Nephron (organoid): Measurements from ENCODE around the gene ARMH2.

Source experiments
- H3K27ac Mint-ChIP-seq, 3 experiments: 2 replicates each; pipeline ENCODE4 v1.8.0; 2020; ENCODE audit warnings: mixed read lengths in 3 of 3, mild to moderate bottlenecking in 2 of 3, moderate library complexity in 1 of 3
- H3K27me3 Mint-ChIP-seq: 2 replicates; pipeline ENCODE4 v1.8.0; 2021; ENCODE audit warnings: low read depth, mild to moderate bottlenecking, moderate library complexity, mixed read lengths
- H3K36me3 Mint-ChIP-seq: 2 replicates; pipeline ENCODE4 v1.8.0; 2020; ENCODE audit warnings: low read depth, mixed read lengths
- H3K4me1 Mint-ChIP-seq: 2 replicates; pipeline ENCODE4 v1.8.0; 2020; ENCODE audit warnings: mixed read lengths
- H3K4me3 Mint-ChIP-seq, 3 experiments: 2 replicates each; pipeline ENCODE4 v1.8.0; 2020; ENCODE audit warnings: mild to moderate bottlenecking in 3 of 3, mixed read lengths in 3 of 3, moderate library complexity in 2 of 3
- H3K9me3 Mint-ChIP-seq: 2 replicates; pipeline ENCODE4 v1.8.0; 2020; ENCODE audit warnings: mixed read lengths
- TF ChIP-seq, protein P1 (sequence below), 3 experiments: fragments of 200-600 bp; sonication (generic); IDR thresholded peaks; one replicate each; pipeline ENCODE4 v1.5.0; 2021; ENCODE audit warnings: antibody characterized with exemption in 3 of 3; ENCODE audit not compliant: unreplicated experiment in 3 of 3

Gene ARMH2

DNA sequence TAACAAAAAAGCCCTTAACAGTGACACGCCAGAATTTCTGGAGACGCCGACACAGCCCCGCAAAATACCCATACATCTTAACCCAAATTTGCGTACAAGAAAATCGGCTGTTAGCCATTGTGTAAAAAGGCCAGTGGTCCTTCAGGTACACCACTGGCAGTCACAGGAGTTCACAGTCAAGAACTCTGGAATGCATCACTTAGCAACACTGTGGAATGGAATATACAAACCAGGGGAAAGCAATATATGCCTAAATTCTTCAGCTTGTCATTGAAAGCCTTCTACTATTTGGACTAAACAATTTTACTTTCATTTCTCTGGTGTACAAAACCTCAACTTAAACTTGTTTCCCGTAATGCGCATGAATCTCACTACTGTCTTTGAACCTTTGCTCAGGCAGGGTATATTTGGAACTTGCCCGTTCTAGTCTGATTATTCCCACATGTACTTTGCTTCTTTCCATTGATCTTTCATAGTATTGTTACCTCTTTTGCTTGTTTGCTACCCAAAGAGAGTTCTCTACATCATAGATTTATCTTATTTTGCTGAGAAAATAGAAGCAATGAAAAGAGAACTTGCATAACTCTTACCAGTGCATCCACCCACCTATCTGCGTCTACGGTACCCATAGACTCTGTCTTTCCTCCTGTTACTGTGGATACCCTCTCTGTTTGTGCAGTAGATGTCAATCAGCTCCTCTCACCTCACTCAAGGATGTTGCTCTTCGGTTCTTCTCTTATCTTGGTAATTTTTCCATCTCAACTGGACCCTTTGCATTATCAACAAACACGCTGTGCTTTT is at the start of gene ARMH2:
ARMH2 (minus strand) TSS at position 178 of the 801 bp plus-strand sequence; CDS start at position 118, 60 bp downstream.
- no peaks in the 10 kb centered on the region for H3K36me3 Mint-ChIP-seq
- H3K4me3 Mint-ChIP-seq = no peak within 1 kb of the TSS
- TF ChIP-seq, protein P1, sequence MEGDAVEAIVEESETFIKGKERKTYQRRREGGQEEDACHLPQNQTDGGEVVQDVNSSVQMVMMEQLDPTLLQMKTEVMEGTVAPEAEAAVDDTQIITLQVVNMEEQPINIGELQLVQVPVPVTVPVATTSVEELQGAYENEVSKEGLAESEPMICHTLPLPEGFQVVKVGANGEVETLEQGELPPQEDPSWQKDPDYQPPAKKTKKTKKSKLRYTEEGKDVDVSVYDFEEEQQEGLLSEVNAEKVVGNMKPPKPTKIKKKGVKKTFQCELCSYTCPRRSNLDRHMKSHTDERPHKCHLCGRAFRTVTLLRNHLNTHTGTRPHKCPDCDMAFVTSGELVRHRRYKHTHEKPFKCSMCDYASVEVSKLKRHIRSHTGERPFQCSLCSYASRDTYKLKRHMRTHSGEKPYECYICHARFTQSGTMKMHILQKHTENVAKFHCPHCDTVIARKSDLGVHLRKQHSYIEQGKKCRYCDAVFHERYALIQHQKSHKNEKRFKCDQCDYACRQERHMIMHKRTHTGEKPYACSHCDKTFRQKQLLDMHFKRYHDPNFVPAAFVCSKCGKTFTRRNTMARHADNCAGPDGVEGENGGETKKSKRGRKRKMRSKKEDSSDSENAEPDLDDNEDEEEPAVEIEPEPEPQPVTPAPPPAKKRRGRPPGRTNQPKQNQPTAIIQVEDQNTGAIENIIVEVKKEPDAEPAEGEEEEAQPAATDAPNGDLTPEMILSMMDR (IDR thresholded peaks at IDR 0.05; ENCODE audit: unreplicated experiment in 3 of 3) = no peak
- H3K27me3 Mint-ChIP-seq = no peaks in the 10 kb centered on the region
- no peaks in the 10 kb centered on the region for H3K9me3 Mint-ChIP-seq
- H3K27ac Mint-ChIP-seq = peak within 1 kb of the TSS in 1 of 3 experiments; percentile 59
- H3K4me1 Mint-ChIP-seq = peaks cover 11% of the 10 kb centered on the region

DNA sequence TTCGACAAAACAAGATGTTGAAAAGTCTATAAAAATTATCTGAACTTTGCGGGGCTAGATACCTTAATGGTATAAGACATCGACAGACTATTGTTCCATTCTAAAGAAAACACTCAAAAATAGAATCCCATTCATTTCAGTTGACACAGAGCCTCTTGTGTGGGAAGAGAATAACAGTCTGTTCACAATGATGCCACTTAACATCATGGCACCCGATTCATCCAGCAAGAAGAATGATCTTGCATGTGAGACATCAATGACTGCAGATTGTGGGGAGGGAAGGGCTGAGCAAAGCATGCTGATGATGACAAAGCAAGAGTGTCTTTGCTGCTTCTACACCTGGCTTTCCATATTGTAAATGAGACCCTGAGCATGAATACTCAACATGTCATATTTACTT is 49.7 kb upstream of the ARMH2 start:
- H3K4me1 Mint-ChIP-seq = peaks cover 7% of the 10 kb centered on the region
- peaks cover 3% of the 10 kb centered on the region for H3K36me3 Mint-ChIP-seq
- no peak overlapping the region for H3K27ac Mint-ChIP-seq
- TF ChIP-seq, protein P1 (IDR thresholded peaks at IDR 0.05; ENCODE audit: unreplicated experiment in 3 of 3) = no peak
- H3K27me3 Mint-ChIP-seq = peaks cover 6% of the 10 kb centered on the region
- no peak overlapping the region for H3K4me3 Mint-ChIP-seq
- H3K9me3 Mint-ChIP-seq = no peaks in the 10 kb centered on the region

DNA sequence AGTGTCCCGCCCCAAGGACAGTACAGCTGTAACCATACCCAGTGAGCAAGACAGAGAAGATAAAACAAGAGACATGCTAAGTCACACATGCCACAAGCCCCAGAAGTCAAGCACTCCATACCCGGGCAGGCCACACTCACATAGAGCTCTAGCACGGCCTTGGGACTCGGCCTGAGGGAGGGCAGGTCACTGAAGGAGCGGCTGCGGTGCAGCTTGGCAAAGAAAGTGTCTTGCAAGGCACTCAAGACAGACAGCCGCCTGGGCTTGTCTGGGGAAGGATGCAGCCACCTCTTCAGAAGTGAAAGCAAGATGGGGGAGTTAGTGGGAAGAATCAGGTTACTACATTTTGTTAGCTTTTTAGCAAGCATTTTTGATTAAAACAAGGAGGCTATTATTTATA is 48.7 kb upstream of the ARMH2 start:
- peaks cover 3% of the 10 kb centered on the region for H3K36me3 Mint-ChIP-seq
- H3K4me1 Mint-ChIP-seq = peaks cover 10% of the 10 kb centered on the region
- no peak overlapping the region for H3K27ac Mint-ChIP-seq
- H3K9me3 Mint-ChIP-seq = no peaks in the 10 kb centered on the region
- H3K4me3 Mint-ChIP-seq = no peak overlapping the region
- peaks cover 6% of the 10 kb centered on the region for H3K27me3 Mint-ChIP-seq
- TF ChIP-seq, protein P1 (IDR thresholded peaks at IDR 0.05; ENCODE audit: unreplicated experiment in 3 of 3) = no peak

DNA sequence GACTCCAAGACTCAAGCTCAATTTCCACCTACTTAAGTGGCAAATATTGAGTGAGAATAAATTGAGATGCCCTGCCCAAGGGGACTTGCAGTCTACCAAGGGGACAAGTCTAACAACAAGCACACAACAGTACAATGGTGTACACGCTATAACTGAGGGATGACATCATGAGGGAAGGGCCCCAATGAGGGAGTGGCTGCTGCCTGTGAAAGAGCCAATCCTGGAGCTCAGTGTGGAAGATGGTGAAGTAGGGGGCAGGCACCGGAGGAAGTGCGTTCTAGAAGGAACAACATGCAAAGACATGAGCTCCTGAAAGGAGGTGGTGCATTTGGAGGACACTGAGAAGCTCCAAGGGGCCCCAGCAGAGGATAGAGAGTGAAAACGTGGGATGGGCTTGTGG is 46.9 kb upstream of the ARMH2 start:
- Mint-ChIP-seq H3K9me3 (no peaks in the 10 kb centered on the region), H3K4me3 (no peak overlapping the region), H3K27me3 (peaks cover 10% of the 10 kb centered on the region), H3K36me3 (peaks cover 3% of the 10 kb centered on the region), H3K4me1 (peaks cover 10% of the 10 kb centered on the region), H3K27ac (no peak overlapping the region)
- TF ChIP-seq, protein P1 (IDR thresholded peaks at IDR 0.05; ENCODE audit: unreplicated experiment in 3 of 3) = no peak

DNA sequence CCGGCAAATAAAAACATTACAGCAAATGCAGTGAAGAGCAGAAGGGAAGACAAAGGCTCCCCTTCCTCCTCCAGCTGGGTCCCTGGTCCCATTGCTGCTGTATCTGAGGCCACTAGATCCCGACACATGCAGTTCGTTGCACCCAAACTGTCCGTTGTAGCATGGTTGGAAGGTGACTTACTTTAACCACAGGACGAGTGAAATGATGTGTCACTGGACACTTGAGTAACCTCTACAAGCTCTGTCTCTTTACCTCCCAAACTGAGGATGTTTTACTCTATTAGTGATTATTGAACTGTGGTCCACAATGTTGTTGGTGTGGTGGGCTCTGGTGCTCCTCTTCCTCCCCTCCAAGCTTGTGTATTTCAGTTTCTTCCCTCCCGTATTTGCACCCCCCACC is 46.2 kb upstream of the ARMH2 start:
- Mint-ChIP-seq H3K27ac (no peak overlapping the region), H3K4me1 (peaks cover 10% of the 10 kb centered on the region), H3K4me3 (no peak overlapping the region), H3K36me3 (peaks cover 3% of the 10 kb centered on the region), H3K9me3 (no peaks in the 10 kb centered on the region), H3K27me3 (peaks cover 10% of the 10 kb centered on the region)
- TF ChIP-seq, protein P1 (IDR thresholded peaks at IDR 0.05; ENCODE audit: unreplicated experiment in 3 of 3) = no peak

DNA sequence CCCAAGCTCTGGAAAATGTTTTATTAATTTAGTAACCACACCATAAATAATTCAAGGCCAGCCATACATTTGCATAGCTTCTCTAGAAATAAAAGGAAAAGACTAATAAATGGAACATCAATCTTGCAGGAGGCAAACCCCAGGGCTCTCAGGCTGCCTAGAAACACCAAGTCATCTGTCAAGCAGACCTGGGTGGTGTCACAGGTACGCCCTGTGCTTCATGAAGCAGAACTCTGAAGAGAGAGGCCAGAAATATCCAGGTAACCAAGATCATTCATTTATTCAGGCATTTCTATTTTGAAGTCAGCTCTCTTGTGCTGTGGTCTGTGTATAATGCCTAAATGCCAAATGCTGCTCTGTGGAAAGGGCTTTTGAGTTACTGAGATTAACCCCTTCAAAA is 45.3 kb upstream of the ARMH2 start:
- no peak overlapping the region for H3K4me3 Mint-ChIP-seq
- H3K4me1 Mint-ChIP-seq = peaks cover 10% of the 10 kb centered on the region
- H3K27ac Mint-ChIP-seq = peak overlapping the region in 2 of 3 experiments; percentile 39 to 53
- TF ChIP-seq, protein P1 (IDR thresholded peaks at IDR 0.05; ENCODE audit: unreplicated experiment in 3 of 3) = no peak
- peaks cover 10% of the 10 kb centered on the region for H3K27me3 Mint-ChIP-seq
- H3K36me3 Mint-ChIP-seq = peaks cover under 1% of the 10 kb centered on the region
- no peaks in the 10 kb centered on the region for H3K9me3 Mint-ChIP-seq
